Measurements from ENCODE around the gene YTHDF2. TPM values are rescaled to one million over a fixed set of nuclear protein-coding genes. Genes with fewer than 3 reads are reported as not detected.
"Not testable (repeated sequence)": the region's sequence is repeated elsewhere in the genome, so short reads cannot be mapped to it uniquely, and the experiment has no call there.

The YTHDF2 gene
- polyA plus RNA-seq, 2 donors, result 35.2 to 36.3 TPM

GRCh38 chr1:28755701-28756100 is 19.0 kb downstream of the YTHDF2 start:
- no peak overlapping the region for H3K4me3 ChIP-seq (ENCODE audit: low read depth in 1 of 2, low read length in 2 of 2)
- H3K36me3 ChIP-seq (ENCODE audit: control insufficient read depth in 2 of 2, insufficient read depth in 2 of 2, low read length in 1 of 2), result peaks cover 0 to 1% of the 10 kb centered on the region in 2 donors
- WGBS, 2 donors, result 39 to 52% methylated on average over 1 of the region's 1 CpG
- no peaks in the 10 kb centered on the region for H3K9me3 ChIP-seq (ENCODE audit: control insufficient read depth in 2 of 2, insufficient read depth in 1 of 2, low read depth in 1 of 2, low read length in 1 of 2)
- no peak overlapping the region for H3K27ac ChIP-seq (ENCODE audit: low read depth in 2 of 2, low read length in 1 of 2)
- H3K4me1 ChIP-seq (ENCODE audit: control insufficient read depth in 2 of 2, insufficient read depth in 2 of 2, low read length in 1 of 2), result no peaks in the 10 kb centered on the region
- H3K27me3 ChIP-seq (ENCODE audit: control insufficient read depth in 1 of 2, insufficient read depth in 2 of 2, low read length in 2 of 2), result no peaks in the 10 kb centered on the region

DNA sequence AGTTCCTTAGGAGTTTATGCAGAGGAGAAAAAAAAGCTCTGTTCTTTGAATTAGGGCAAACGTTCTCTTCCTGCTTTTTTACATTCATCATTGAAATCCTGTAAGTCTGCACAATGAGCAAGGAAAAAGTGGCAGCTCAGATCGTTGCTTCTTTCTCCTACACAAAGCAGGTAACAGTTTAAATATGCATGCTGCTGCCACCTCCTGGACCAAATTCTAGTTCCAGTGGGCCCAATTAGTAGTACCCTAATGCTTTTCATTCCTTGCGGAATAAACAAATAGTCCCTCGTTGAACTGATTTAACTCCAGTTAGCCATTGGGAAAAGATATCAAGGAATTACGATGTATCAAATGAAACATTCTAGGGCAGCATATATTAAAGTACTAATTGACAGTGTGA is 20.1 kb downstream of the YTHDF2 start:
- Histone ChIP-seq H3K4me3 (ENCODE audit: low read depth in 1 of 2, low read length in 2 of 2) (no peak overlapping the region), H3K9me3 (ENCODE audit: control insufficient read depth in 2 of 2, insufficient read depth in 1 of 2, low read depth in 1 of 2, low read length in 1 of 2) (no peaks in the 10 kb centered on the region), H3K27ac (ENCODE audit: low read depth in 2 of 2, low read length in 1 of 2) (no peak overlapping the region), H3K36me3 (ENCODE audit: control insufficient read depth in 2 of 2, insufficient read depth in 2 of 2, low read length in 1 of 2) (peaks cover 0 to 1% of the 10 kb centered on the region in 2 donors), H3K27me3 (ENCODE audit: control insufficient read depth in 1 of 2, insufficient read depth in 2 of 2, low read length in 2 of 2) (no peaks in the 10 kb centered on the region), H3K4me1 (ENCODE audit: control insufficient read depth in 2 of 2, insufficient read depth in 2 of 2, low read length in 1 of 2) (no peaks in the 10 kb centered on the region)
- 42 to 43% methylated on average over 5 of the region's 5 CpGs for WGBS, 2 donors

DNA sequence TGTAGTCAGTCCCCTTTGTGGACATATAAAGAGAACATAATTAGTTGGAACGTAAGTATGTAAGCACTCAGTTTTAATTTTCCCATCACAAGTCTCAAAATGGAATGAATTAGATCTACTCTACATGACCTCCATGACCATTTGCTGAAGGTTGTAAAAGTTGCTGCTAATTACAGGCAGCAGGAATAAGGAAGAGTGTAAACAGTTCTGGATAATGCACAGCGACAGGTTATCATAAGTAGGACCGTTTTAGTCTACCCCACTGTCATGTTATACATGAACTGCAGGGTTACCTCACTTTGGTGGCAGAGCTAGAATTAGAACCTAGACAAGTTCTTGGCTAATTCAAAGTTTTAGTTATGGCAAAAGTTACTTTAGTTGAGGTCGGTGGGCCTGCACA is 21.7 kb downstream of the YTHDF2 start:
- H3K27me3 ChIP-seq (ENCODE audit: control insufficient read depth in 1 of 2, insufficient read depth in 2 of 2, low read length in 2 of 2), result no peaks in the 10 kb centered on the region
- no peaks in the 10 kb centered on the region for H3K36me3 ChIP-seq (ENCODE audit: control insufficient read depth in 2 of 2, insufficient read depth in 2 of 2, low read length in 1 of 2)
- WGBS, 2 donors, result 74 to 81% methylated on average over 4 of the region's 4 CpGs
- H3K27ac ChIP-seq (ENCODE audit: low read depth in 2 of 2, low read length in 1 of 2), result no peak overlapping the region
- no peaks in the 10 kb centered on the region for H3K4me1 ChIP-seq (ENCODE audit: control insufficient read depth in 2 of 2, insufficient read depth in 2 of 2, low read length in 1 of 2)
- no peak overlapping the region for H3K4me3 ChIP-seq (ENCODE audit: low read depth in 1 of 2, low read length in 2 of 2)
- no peaks in the 10 kb centered on the region for H3K9me3 ChIP-seq (ENCODE audit: control insufficient read depth in 2 of 2, insufficient read depth in 1 of 2, low read depth in 1 of 2, low read length in 1 of 2)

GRCh38 chr1:28759257-28759656 is 22.5 kb downstream of the YTHDF2 start:
- Histone ChIP-seq H3K9me3 (ENCODE audit: control insufficient read depth in 2 of 2, insufficient read depth in 1 of 2, low read depth in 1 of 2, low read length in 1 of 2) (no peaks in the 10 kb centered on the region), H3K27me3 (ENCODE audit: control insufficient read depth in 1 of 2, insufficient read depth in 2 of 2, low read length in 2 of 2) (no peaks in the 10 kb centered on the region), H3K27ac (ENCODE audit: low read depth in 2 of 2, low read length in 1 of 2) (no peak overlapping the region), H3K4me1 (ENCODE audit: control insufficient read depth in 2 of 2, insufficient read depth in 2 of 2, low read length in 1 of 2) (no peaks in the 10 kb centered on the region), H3K36me3 (ENCODE audit: control insufficient read depth in 2 of 2, insufficient read depth in 2 of 2, low read length in 1 of 2) (no peaks in the 10 kb centered on the region), H3K4me3 (ENCODE audit: low read depth in 1 of 2, low read length in 2 of 2) (no peak overlapping the region)
- 97 to 100% methylated on average over 3 of the region's 3 CpGs for WGBS, 2 donors

- Histone ChIP-seq H3K4me3 (ENCODE audit: low read depth in 1 of 2, low read length in 2 of 2) (no peak overlapping the region), H3K27me3 (ENCODE audit: control insufficient read depth in 1 of 2, insufficient read depth in 2 of 2, low read length in 2 of 2) (no peaks in the 10 kb centered on the region), H3K27ac (ENCODE audit: low read depth in 2 of 2, low read length in 1 of 2) (no peak overlapping the region), H3K36me3 (ENCODE audit: control insufficient read depth in 2 of 2, insufficient read depth in 2 of 2, low read length in 1 of 2) (peaks cover 0 to 3% of the 10 kb centered on the region in 2 donors), H3K4me1 (ENCODE audit: control insufficient read depth in 2 of 2, insufficient read depth in 2 of 2, low read length in 1 of 2) (peaks cover 0 to 3% of the 10 kb centered on the region in 2 donors), H3K9me3 (ENCODE audit: control insufficient read depth in 2 of 2, insufficient read depth in 1 of 2, low read depth in 1 of 2, low read length in 1 of 2) (no peaks in the 10 kb centered on the region)
- WGBS, 2 donors, result 97% methylated on average over 5 of the region's 5 CpGs
These were observed 24.4 kb downstream of the YTHDF2 start for GRCh38 chr1:28761189-28761588.

- Histone ChIP-seq H3K27me3 (ENCODE audit: control insufficient read depth in 1 of 2, insufficient read depth in 2 of 2, low read length in 2 of 2) (no peaks in the 10 kb centered on the region), H3K9me3 (ENCODE audit: control insufficient read depth in 2 of 2, insufficient read depth in 1 of 2, low read depth in 1 of 2, low read length in 1 of 2) (no peaks in the 10 kb centered on the region), H3K36me3 (ENCODE audit: control insufficient read depth in 2 of 2, insufficient read depth in 2 of 2, low read length in 1 of 2) (peaks cover 0 to 7% of the 10 kb centered on the region in 2 donors), H3K4me3 (ENCODE audit: low read depth in 1 of 2, low read length in 2 of 2) (no peak overlapping the region), H3K27ac (ENCODE audit: low read depth in 2 of 2, low read length in 1 of 2) (no peak overlapping the region), H3K4me1 (ENCODE audit: control insufficient read depth in 2 of 2, insufficient read depth in 2 of 2, low read length in 1 of 2) (peaks cover 0 to 3% of the 10 kb centered on the region in 2 donors)
- 92 to 94% methylated on average over 2 of the region's 2 CpGs for WGBS, 2 donors
These were observed 29.9 kb downstream of the YTHDF2 start for GRCh38 chr1:28766532-28767183.

DNA sequence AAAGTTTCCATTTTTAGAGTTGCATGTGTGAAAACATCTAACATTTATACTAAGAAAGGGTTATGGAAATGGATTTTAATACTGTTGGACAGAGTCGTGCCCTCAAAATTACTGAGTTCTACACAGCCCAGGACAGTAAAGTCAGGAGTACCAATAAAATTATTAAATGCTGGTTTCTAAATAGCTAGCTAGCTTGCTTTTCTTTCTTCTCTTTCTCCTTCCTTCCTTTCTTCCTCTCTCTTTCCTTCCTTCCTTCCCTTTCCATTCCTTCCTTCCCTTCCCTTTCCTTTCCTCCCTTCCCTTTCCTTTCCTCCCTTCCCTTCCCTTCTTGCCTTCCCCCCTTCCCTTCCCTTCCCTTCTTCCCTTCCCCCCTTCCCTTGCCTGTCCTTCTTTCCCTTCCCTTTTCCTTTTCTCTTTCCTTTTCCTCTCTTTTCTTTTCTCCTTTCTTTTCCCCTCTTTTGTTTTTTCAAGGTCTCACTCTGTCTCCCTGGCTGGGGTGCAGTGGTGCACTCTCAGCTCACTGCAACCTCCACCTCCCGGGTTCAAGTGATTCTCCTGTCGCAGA is 33.9 kb downstream of the YTHDF2 start:
- Histone ChIP-seq H3K4me1 (ENCODE audit: control insufficient read depth in 2 of 2, insufficient read depth in 2 of 2, low read length in 1 of 2) (no peaks in the 10 kb centered on the region), H3K36me3 (ENCODE audit: control insufficient read depth in 2 of 2, insufficient read depth in 2 of 2, low read length in 1 of 2) (peaks cover 0 to 4% of the 10 kb centered on the region in 2 donors), H3K4me3 (ENCODE audit: low read depth in 1 of 2, low read length in 2 of 2) (no peak overlapping the region), H3K27ac (ENCODE audit: low read depth in 2 of 2, low read length in 1 of 2) (no peak overlapping the region), H3K9me3 (ENCODE audit: control insufficient read depth in 2 of 2, insufficient read depth in 1 of 2, low read depth in 1 of 2, low read length in 1 of 2) (no peaks in the 10 kb centered on the region), H3K27me3 (ENCODE audit: control insufficient read depth in 1 of 2, insufficient read depth in 2 of 2, low read length in 2 of 2) (no peaks in the 10 kb centered on the region)
- 94 to 95% methylated on average over 3 of the region's 3 CpGs for WGBS, 2 donors

- not testable (repeated sequence) for H3K27me3 ChIP-seq (ENCODE audit: control insufficient read depth in 1 of 2, insufficient read depth in 2 of 2, low read length in 2 of 2); H3K36me3 ChIP-seq (ENCODE audit: control insufficient read depth in 2 of 2, insufficient read depth in 2 of 2, low read length in 1 of 2); H3K4me1 ChIP-seq (ENCODE audit: control insufficient read depth in 2 of 2, insufficient read depth in 2 of 2, low read length in 1 of 2); H3K9me3 ChIP-seq (ENCODE audit: control insufficient read depth in 2 of 2, insufficient read depth in 1 of 2, low read depth in 1 of 2, low read length in 1 of 2); H3K27ac ChIP-seq (ENCODE audit: low read depth in 2 of 2, low read length in 1 of 2); H3K4me3 ChIP-seq (ENCODE audit: low read depth in 1 of 2, low read length in 2 of 2)
- WGBS, 2 donors, result 89 to 90% methylated on average over 10 of the region's 10 CpGs
These were observed 35.2 kb downstream of the YTHDF2 start for GRCh38 chr1:28771921-28772320.

DNA sequence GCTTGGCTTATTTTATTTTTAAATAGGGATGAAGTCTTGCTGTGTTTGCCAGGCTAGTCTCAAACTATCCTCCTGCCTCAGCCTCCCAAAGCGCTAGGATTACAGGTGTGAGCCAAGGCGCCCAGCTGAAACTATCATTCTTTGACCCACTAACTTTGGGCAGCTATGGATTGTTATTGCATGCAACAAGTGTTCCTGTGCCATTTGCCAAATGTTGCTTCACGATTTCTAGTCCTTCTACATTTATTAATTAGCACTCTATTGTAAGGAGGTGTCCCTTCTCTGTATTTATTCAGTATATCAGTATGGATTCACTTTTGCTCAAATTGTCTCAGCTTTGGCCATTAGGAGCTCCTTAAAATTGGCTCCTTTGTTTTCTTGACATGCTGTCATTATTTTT is 36.4 kb downstream of the YTHDF2 start:
- Histone ChIP-seq H3K27ac (ENCODE audit: low read depth in 2 of 2, low read length in 1 of 2) (no peak overlapping the region), H3K9me3 (ENCODE audit: control insufficient read depth in 2 of 2, insufficient read depth in 1 of 2, low read depth in 1 of 2, low read length in 1 of 2) (no peaks in the 10 kb centered on the region), H3K4me1 (ENCODE audit: control insufficient read depth in 2 of 2, insufficient read depth in 2 of 2, low read length in 1 of 2) (no peaks in the 10 kb centered on the region), H3K4me3 (ENCODE audit: low read depth in 1 of 2, low read length in 2 of 2) (no peak overlapping the region), H3K36me3 (ENCODE audit: control insufficient read depth in 2 of 2, insufficient read depth in 2 of 2, low read length in 1 of 2) (peaks cover 0 to 4% of the 10 kb centered on the region in 2 donors), H3K27me3 (ENCODE audit: control insufficient read depth in 1 of 2, insufficient read depth in 2 of 2, low read length in 2 of 2) (no peaks in the 10 kb centered on the region)
- 81 to 85% methylated on average over 3 of the region's 3 CpGs for WGBS, 2 donors

Measured in esophagus (tissue), 2 donors.